ENCODE measurements around the gene DEPDC5. TPM values are rescaled to one million over a fixed set of nuclear protein-coding genes. Genes with fewer than 3 reads are reported as not detected.

The DEPDC5 gene
- total RNA-seq, 3 donors from 2014 or later: 13.6 to 20.0 (median 16.1) TPM

DNA sequence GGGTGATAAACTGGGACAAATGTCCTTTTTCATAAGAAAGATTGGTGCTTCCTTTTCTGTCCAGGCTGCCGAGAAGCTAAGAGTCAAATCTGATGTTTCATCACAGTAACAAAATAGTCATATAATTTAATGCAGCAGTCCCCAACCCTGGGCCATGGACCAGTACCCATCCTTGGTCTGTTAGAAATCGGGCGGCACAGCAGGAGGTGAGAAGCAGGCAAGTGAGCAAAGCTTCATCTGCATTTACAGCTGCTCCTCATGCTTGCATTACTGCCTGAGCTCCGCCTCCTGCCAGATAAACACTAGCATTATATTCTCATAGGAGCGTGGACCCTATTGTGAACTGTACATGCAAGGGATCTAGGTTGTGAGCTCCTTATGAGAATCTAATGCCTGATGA lies 30.1 kb upstream of the DEPDC5 start:
- intact Hi-C loops (cut with DNase I; ENCODE audit: low total_unique reads): no loop called here
- Histone ChIP-seq H3K27me3 (no peaks in the 10 kb centered on the region), H3K4me3 (no peak overlapping the region), H3K9me3 (no peaks in the 10 kb centered on the region), H3K36me3 (no peaks in the 10 kb centered on the region), H3K4me1 (no peaks in the 10 kb centered on the region), H3K27ac (no peak overlapping the region)
- TF ChIP-seq, protein P1, sequence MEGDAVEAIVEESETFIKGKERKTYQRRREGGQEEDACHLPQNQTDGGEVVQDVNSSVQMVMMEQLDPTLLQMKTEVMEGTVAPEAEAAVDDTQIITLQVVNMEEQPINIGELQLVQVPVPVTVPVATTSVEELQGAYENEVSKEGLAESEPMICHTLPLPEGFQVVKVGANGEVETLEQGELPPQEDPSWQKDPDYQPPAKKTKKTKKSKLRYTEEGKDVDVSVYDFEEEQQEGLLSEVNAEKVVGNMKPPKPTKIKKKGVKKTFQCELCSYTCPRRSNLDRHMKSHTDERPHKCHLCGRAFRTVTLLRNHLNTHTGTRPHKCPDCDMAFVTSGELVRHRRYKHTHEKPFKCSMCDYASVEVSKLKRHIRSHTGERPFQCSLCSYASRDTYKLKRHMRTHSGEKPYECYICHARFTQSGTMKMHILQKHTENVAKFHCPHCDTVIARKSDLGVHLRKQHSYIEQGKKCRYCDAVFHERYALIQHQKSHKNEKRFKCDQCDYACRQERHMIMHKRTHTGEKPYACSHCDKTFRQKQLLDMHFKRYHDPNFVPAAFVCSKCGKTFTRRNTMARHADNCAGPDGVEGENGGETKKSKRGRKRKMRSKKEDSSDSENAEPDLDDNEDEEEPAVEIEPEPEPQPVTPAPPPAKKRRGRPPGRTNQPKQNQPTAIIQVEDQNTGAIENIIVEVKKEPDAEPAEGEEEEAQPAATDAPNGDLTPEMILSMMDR (IDR thresholded peaks at IDR 0.05): no peak
- no peak for TF ChIP-seq POLR2AphosphoS5 (IDR thresholded peaks at IDR 0.05)
- no peak for TF ChIP-seq POLR2A (IDR thresholded peaks at IDR 0.05)
- DNase-seq (ENCODE audit: low spot score in 2 of 2): no peak

DNA sequence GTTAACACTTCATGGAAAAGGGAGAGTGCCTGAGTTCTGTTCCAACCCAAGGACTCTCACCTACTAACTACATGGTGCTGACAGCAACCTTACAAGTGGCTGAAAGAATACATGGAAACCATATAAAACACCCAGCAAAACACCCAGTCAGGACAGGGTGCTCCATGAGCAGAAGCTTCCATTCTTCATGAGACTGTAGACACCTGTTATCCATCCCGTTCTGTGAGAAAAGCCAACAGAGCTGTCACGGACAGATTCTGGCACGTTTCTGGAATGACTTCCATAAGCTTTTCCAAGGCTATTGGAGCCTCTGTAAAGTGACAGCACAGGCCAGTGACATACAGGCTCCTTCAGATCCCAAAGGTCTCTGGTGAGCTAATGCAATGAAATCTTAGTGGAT lies 27.1 kb upstream of the DEPDC5 start:
- intact Hi-C loops (cut with DNase I; ENCODE audit: low total_unique reads): no loop called here

DNA sequence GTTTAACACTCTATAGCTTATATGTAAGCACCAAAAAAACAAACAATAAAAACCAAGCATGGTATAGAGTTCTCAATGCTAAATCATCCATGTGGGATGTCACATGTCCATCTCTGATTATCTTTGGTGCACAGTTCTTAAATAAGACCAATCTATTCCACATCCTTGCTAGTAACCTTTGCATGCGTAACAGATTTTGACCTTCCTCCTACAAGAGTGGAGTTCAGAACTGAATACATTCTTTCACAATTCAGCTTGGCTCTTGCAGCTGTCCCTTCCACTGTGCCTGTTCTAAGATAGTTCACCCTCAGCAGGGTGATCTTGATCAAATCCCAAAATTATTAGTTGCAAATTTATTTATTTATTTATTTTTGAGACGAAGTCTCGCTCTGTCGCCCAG lies 25.0 kb upstream of the DEPDC5 start:
- TF ChIP-seq POLR2AphosphoS5 (IDR thresholded peaks at IDR 0.05): no peak
- TF ChIP-seq POLR2A (IDR thresholded peaks at IDR 0.05): no peak
- TF ChIP-seq, protein P1 (IDR thresholded peaks at IDR 0.05): no peak
- Histone ChIP-seq H3K9me3 (no peaks in the 10 kb centered on the region), H3K4me1 (no peaks in the 10 kb centered on the region), H3K27me3 (no peaks in the 10 kb centered on the region), H3K4me3 (no peak overlapping the region), H3K27ac (no peak overlapping the region), H3K36me3 (no peaks in the 10 kb centered on the region)
- no peak for DNase-seq (ENCODE audit: low spot score in 2 of 2)
- intact Hi-C loops (cut with DNase I; ENCODE audit: low total_unique reads): no loop called here

More for the DNA sequence above, 27.1 kb upstream of the DEPDC5 start:
- TF ChIP-seq POLR2AphosphoS5 (IDR thresholded peaks at IDR 0.05): no peak
- TF ChIP-seq, protein P1 (IDR thresholded peaks at IDR 0.05): no peak
- no peak for TF ChIP-seq POLR2A (IDR thresholded peaks at IDR 0.05)
- Histone ChIP-seq H3K27me3 (no peaks in the 10 kb centered on the region), H3K4me3 (no peak overlapping the region), H3K36me3 (no peaks in the 10 kb centered on the region), H3K9me3 (no peaks in the 10 kb centered on the region), H3K4me1 (no peaks in the 10 kb centered on the region), H3K27ac (no peak overlapping the region)
- no peak for DNase-seq (ENCODE audit: low spot score in 2 of 2)

DNA sequence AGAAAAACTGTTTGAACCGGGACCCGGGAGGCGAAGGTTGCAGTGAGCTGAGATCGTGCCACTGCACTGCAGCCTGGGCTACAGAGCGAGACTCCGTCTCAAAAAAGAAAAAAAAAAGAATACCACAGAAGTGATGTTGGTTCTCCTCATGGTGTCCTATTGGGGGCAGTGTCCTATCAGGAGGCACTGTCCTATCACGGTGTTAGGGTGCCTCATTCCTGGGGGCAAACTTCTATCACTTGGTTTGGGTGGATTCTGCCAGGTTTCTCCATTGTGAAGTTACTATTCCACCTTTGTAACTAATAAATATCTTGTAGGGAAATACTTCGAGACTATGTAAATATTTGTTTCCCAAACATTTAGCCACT lies 23.5 kb upstream of the DEPDC5 start:
- Histone ChIP-seq H3K4me3 (no peak overlapping the region), H3K36me3 (no peaks in the 10 kb centered on the region), H3K4me1 (no peaks in the 10 kb centered on the region), H3K27me3 (no peaks in the 10 kb centered on the region), H3K9me3 (no peaks in the 10 kb centered on the region), H3K27ac (no peak overlapping the region)
- TF ChIP-seq POLR2AphosphoS5 (IDR thresholded peaks at IDR 0.05): no peak
- TF ChIP-seq POLR2A (IDR thresholded peaks at IDR 0.05): no peak
- TF ChIP-seq, protein P1 (IDR thresholded peaks at IDR 0.05): no peak
- no peak for DNase-seq (ENCODE audit: low spot score in 2 of 2)
- intact Hi-C loops (cut with DNase I; ENCODE audit: low total_unique reads): no loop called here

DNA sequence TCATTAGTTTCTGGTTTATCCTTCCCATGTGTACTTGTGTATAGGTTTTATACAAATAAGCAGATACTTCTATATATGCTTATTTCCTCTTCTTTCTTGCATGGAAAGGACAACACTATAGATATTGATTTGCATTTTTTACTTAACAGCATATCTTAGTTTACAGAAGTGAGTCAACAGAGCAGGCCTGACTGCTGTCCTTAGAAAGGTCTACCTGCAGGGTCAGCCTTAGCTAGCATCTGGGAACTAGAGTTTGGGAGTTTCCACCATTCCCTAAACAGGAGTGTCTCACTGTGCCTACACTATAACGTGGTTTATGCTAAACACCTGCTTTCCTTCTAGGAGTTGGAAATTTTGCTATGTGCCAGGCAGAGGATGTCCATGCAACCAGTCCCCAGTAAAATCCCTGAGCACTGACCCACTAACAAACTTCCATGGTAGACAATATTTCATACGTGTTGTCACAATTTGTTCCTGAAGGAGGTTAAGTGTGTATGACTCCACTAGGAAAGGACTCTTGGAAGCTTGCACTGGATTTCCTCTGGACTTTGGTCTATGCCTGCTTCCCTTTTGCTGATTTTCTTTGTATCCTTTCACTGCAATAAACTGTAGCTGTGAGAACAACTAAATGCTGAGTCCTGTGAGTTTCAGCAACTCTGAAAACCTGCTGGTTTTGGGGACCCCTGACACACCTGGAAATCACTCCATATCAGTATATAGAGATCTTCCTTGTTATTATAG lies 21.6 kb upstream of the DEPDC5 start:
- H3K4me3 ChIP-seq: no peak overlapping the region
- H3K27ac ChIP-seq: no peak overlapping the region
- TF ChIP-seq, protein P1 (IDR thresholded peaks at IDR 0.05): no peak
- TF ChIP-seq POLR2A (IDR thresholded peaks at IDR 0.05) (no peak), POLR2AphosphoS5 (IDR thresholded peaks at IDR 0.05) (no peak)
- no peaks in the 10 kb centered on the region for H3K4me1 ChIP-seq
- no peak for DNase-seq (ENCODE audit: low spot score in 2 of 2)
- H3K27me3 ChIP-seq: no peaks in the 10 kb centered on the region
- H3K36me3 ChIP-seq: no peaks in the 10 kb centered on the region
- intact Hi-C loops (cut with DNase I; ENCODE audit: low total_unique reads): no loop called here
- no peaks in the 10 kb centered on the region for H3K9me3 ChIP-seq

All from breast epithelium (tissue), 4 donors.